ENCODE data around the gene RASSF3. TPM values are rescaled to one million over a fixed set of nuclear protein-coding genes. Genes with fewer than 3 reads are reported as not detected.

RASSF3 gene
- total RNA-seq, 4 donors from 2014 or later: 149 to 332 (median 182) TPM

DNA sequence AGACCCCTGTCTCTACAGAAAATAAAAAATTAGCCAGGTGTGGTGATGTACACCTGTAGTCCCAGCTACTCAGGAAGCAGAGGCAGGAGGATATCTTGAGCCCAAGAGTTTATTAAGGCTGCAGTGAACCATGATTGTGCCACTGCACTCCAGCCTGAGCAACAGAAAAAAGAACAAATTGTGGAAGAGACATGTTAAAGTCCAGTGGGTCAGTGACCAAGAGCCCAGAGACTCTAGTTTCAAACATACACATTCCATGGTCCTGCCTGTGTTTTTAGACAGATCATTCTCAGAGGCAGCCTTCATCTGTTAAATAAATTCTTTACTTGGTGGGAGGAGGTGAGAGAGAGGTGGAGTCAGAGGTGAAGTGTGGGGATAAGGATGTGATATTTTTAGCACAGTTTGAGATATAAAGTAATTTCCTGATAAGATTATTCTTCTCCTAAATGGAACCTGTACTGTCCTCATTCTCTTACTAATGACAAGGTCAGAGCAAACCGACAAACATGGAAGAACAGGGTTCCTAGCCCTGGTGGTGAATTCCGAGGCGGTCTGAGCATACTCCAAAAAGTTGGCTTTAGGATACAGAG, 48.7 kb downstream of the RASSF3 start:
- Histone ChIP-seq H3K4me3 (no peak overlapping the region), H3K36me3 (no peaks in the 10 kb centered on the region), H3K9me3 (no peaks in the 10 kb centered on the region), H3K27me3 (no peaks in the 10 kb centered on the region), H3K4me1 (peaks cover 5 to 94% (median 5%) of the 10 kb centered on the region in 3 donors), H3K27ac (peak overlapping the region; percentile 59 to 80 (median 79))
- WGBS, 2 donors (ENCODE audit: low coverage in 1 of 2): 40 to 89% methylated on average over 1 to 3 of the region's 3 CpGs
- TF ChIP-seq POLR2A (IDR thresholded peaks at IDR 0.05) (no peak), CTCF (IDR thresholded peaks at IDR 0.05) (no peak), POLR2AphosphoS5 (IDR thresholded peaks at IDR 0.05) (no peak), EP300 (IDR thresholded peaks at IDR 0.05) (no peak)
- ATAC-seq: no peak

- peak overlapping the region in 1 of 4 donors; percentile 47 for H3K27ac ChIP-seq
- H3K36me3 ChIP-seq: no peaks in the 10 kb centered on the region
- no peak for TF ChIP-seq POLR2A (IDR thresholded peaks at IDR 0.05)
- no peak for TF ChIP-seq EP300 (IDR thresholded peaks at IDR 0.05)
- no peak for TF ChIP-seq POLR2AphosphoS5 (IDR thresholded peaks at IDR 0.05)
- no peak for TF ChIP-seq CTCF (IDR thresholded peaks at IDR 0.05)
- H3K4me1 ChIP-seq: peaks cover 9 to 94% (median 13%) of the 10 kb centered on the region in 3 donors
- 70 to 72% methylated on average over 4 to 6 of the region's 6 CpGs for WGBS, 2 donors (ENCODE audit: low coverage in 1 of 2)
- no peak overlapping the region for H3K4me3 ChIP-seq
- H3K27me3 ChIP-seq: no peaks in the 10 kb centered on the region
- no peak for ATAC-seq
- H3K9me3 ChIP-seq: no peaks in the 10 kb centered on the region
These were observed 50.1 kb downstream of the RASSF3 start for GRCh38 chr12:64660237-64661018.

DNA sequence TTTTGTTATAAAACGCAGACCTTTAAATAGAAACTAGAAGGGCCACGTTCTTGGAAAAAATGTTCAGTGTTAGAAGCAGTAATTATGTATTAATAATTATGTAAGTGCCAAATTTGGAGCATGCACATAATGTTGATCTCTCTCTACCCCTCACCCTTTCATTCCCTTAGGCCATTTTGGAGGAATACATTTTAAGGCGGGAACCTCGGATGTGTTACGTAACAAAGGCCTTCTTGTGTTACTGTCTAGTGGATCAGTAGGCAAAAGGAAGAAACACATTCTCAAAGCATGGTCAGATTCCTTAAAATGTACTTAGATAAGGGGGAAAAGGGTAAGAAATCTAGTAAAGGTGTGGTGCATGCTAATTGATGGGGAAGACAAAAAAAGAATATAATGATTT, 52.7 kb downstream of the RASSF3 start:
- WGBS, 2 donors (ENCODE audit: low coverage in 1 of 2): 56 to 69% methylated on average over 5 of the region's 5 CpGs
- TF ChIP-seq EP300 (IDR thresholded peaks at IDR 0.05) (no peak), POLR2AphosphoS5 (IDR thresholded peaks at IDR 0.05) (no peak), CTCF (IDR thresholded peaks at IDR 0.05) (no peak)
- Histone ChIP-seq H3K27ac (peak overlapping the region in 2 of 4 donors; percentile 22 to 61), H3K9me3 (no peaks in the 10 kb centered on the region), H3K4me3 (no peak overlapping the region), H3K27me3 (no peaks in the 10 kb centered on the region), H3K4me1 (peaks cover 16 to 96% (median 28%) of the 10 kb centered on the region in 3 donors), H3K36me3 (no peaks in the 10 kb centered on the region)
- no peak for ATAC-seq

GRCh38 chr12:64665514-64665913, 55.2 kb downstream of the RASSF3 start:
- 25 to 28% methylated on average over 2 to 4 of the region's 4 CpGs for WGBS, 2 donors (ENCODE audit: low coverage in 1 of 2)
- TF ChIP-seq POLR2AphosphoS5 (IDR thresholded peaks at IDR 0.05): no peak
- no peak for TF ChIP-seq POLR2A (IDR thresholded peaks at IDR 0.05)
- no peak for TF ChIP-seq EP300 (IDR thresholded peaks at IDR 0.05)
- Histone ChIP-seq H3K9me3 (no peaks in the 10 kb centered on the region), H3K27me3 (no peaks in the 10 kb centered on the region), H3K36me3 (no peaks in the 10 kb centered on the region), H3K4me3 (no peak overlapping the region), H3K27ac (peak overlapping the region; percentile 46 to 85 (median 76)), H3K4me1 (peaks cover 16 to 96% (median 39%) of the 10 kb centered on the region in 3 donors)
- no peak for ATAC-seq

DNA sequence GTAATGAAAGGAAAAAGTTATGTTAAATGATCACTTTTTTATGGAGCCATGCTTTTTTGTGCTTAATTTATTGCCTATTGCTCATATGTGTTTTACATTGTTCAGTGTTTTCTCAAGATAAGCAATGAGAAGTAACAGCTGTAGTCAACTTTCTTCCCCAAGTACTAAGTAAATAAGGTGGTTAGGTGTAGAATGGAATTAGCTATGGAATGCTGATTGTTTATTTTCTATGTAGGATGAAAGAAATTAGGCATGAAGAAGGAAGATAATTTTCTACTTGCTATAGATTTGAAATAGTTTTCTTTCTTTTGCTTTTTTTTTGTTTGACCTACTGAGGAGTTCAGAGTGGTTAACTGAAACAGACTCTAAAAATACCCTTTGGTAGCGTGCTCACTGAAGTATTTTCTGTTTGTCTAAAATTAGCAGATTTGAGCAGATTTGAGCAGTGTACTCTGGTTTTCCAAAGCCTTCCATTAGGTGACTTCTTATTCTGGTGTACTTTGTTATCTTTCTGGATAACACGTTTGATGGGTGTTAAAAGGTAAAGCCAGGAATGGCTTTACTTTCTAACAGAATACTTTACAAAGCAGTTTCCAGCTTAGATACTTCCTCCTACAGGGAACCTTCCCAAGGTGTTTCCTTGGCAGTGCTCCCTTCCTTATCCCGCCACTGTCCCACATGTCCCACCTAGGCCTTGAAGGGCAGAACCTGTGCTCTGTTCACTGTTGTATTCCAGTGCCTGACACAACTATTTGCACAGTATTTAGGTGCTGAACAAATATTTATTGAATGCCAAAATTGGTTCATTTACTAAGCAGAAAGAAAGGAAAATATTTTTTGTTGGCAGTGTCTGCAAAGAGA, 56.0 kb downstream of the RASSF3 start:
- WGBS, 2 donors (ENCODE audit: low coverage in 1 of 2): 33 to 38% methylated on average over 3 of the region's 3 CpGs
- no peaks in the 10 kb centered on the region for H3K27me3 ChIP-seq
- no peak for ATAC-seq
- H3K36me3 ChIP-seq: no peaks in the 10 kb centered on the region
- peak overlapping the region; percentile 46 to 85 (median 76) for H3K27ac ChIP-seq
- peaks cover 18 to 96% (median 47%) of the 10 kb centered on the region in 3 donors for H3K4me1 ChIP-seq
- no peak overlapping the region for H3K4me3 ChIP-seq
- TF ChIP-seq POLR2AphosphoS5 (IDR thresholded peaks at IDR 0.05): no peak
- H3K9me3 ChIP-seq: no peaks in the 10 kb centered on the region

Data from gastroesophageal sphincter (tissue), 4 donors.